Left lobe of liver (tissue), 2 donors: ENCODE data around the gene CDC42BPG. TPM values are rescaled to one million over a fixed set of nuclear protein-coding genes. Genes with fewer than 3 reads are reported as not detected.
"Not testable (repeated sequence)": the region's sequence is repeated elsewhere in the genome, so short reads cannot be mapped to it uniquely, and the experiment has no call there.

ENCODE experiments used
- ATAC-seq: fragments of 200-7000 bp; cut with Tn5 transposase; one replicate; pipeline ENCODE4 v1.9.1; 2020; ENCODE audit warnings: mild to moderate bottlenecking, moderate library complexity
- DNase-seq: peaks from one replicate; pipeline ENCODE4 v3.0.0-alpha.2; 2020; ENCODE audit warnings: low spot score
- total RNA-seq: library from RNA; stranded (reverse); gene quantifications from one replicate; pipeline ENCODE4 v1.2.1, GENCODE V29; 2021
- donor health status: DM: no; HTN: no; CAD: no; lungs with moderate emphysema.
- donor health status: DM: no; HTN: yes; CAD: no.

CDC42BPG gene
- total RNA-seq, 1 donor from 2014 or later, result 1.2 TPM

DNA sequence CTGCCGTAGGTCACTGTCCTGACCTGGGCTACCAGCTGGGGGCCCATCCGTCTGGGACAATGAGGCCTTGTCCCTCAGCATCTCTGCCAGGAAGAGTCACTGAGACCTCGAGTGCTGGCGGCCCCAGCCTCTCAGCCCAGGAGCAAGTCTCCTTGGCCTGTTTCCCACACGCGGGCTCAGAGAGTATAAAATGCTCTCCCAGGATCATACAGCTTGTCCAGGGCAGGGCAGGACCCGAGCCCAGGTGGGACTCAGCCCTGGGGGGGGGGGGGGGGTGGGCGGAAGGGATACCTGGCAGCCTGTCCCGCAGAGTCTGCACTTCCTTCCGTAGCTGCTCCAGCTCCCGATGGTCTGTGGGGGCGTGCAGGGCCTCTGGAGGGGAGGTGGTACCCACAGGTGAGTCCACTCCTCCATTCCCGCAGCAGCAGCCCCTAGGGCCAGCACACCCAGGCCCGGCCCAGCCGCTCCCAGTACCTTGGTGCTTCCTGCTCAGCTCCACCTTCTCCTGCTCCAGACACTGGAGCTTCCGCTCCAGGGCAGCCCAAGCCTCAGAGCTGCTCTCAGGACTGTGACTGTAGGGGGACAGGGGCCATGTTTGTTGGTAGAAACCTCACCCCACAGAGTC is 7.9 kb downstream of the CDC42BPG start:
- DNase-seq (no peak), ATAC-seq (no peak)

DNA sequence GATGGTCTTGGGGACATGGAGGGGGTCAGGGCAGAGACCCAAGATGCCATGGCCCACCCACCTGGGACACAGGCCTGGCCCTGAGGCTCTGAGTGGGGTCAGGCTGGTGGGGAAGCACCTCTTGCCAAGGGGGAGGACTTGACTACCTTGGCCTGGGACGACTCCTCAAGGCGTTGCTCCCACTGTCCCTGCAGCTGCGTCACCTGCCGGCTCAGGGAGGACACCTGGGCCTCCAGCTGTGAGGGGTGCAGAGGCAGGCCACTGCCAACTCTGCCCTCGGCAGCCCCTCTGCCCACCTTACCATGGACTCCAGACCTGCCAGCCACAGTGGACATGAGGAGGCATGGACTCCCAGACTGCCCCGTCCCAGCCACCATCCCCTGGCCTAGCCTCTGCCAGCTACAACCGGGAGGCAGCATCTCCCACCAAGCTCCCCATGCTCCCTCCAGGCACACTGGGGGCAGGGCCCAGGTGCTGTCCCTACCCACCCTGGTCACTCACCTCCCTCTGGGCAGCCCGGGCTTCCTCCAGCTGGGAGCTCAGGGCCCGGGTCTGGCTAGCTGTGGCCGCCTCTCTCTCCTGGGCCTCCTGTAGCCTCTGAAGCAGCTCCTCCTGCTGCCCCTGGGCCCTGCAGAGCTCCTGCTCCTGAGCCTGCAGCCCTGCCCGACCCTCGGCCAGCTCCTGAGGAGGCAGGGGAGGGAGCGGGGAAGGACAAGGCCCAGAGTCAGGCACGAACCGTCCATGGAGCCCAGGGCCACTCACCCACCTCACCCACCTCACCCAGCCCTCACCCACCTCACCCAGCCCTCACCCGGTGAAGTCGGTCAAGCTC is 8.6 kb downstream of the CDC42BPG start:
- ATAC-seq, result no peak

DNA sequence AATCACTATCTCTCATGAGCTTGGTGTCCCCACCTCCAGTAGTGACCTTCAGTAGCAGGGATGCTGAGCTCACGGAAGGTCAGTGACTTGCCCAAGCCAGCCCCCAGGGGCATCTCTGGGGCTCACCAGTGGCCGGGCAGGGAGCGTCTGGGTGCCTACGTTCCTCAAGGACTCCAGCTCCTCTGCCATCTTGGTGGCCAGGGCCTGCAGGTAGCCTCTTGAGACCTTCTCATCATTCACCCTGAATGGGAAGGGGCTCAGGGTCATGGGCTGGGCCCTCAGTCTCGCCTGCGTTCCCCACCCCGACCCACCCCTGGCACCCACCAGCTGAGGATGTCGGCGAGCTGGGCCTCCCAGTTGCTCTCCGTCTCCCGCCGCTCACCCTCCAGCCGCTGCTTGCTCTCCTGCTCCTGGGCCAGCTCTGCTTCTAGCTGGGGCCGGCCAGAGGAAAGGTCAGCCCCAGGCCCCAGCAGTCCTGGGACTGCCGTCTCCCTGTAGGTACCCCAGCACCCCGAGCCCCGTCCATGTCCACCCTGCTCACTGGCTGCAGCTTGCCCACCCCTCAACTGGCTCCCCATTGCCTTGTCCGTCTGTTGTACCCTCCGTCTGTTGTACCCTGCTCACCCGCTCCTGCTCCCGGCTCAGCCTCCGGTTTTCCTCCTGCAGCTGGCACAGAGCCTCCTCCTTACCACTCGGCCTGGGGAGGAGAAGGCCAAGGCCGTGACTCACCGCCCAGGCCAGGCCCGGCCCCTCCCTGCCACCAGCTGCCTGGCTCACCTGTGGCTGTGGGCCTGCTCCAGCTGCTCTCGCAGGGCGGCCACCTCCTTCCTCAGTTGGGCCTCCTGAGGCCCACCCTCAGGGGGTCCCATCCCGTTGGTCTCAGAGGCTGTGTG is 9.5 kb downstream of the CDC42BPG start:
- DNase-seq, result no peak
- no peak for ATAC-seq

More for the DNA sequence above, 8.6 kb downstream of the CDC42BPG start:
- no peak for DNase-seq

GRCh38 chr11:64834031-64834722 is 10.3 kb downstream of the CDC42BPG start:
- DNase-seq (no peak), ATAC-seq (no peak)

GRCh38 chr11:64833509-64833908 is 10.9 kb downstream of the CDC42BPG start:
- ATAC-seq, result no peak
- DNase-seq, result no peak

GRCh38 chr11:64833198-64833502 is 11.3 kb downstream of the CDC42BPG start:
- no peak for ATAC-seq
- no peak for DNase-seq

GRCh38 chr11:64832467-64833197 is 11.8 kb downstream of the CDC42BPG start:
- DNase-seq (no peak), ATAC-seq (no peak)

GRCh38 chr11:64831411-64831891 is 13.0 kb downstream of the CDC42BPG start:
- no peak for DNase-seq
- ATAC-seq, result no peak

GRCh38 chr11:64829536-64830251 is 14.8 kb downstream of the CDC42BPG start:
- no peak for DNase-seq
- no peak for ATAC-seq

- ATAC-seq (no peak), DNase-seq (no peak)
These were observed 17.0 kb downstream of the CDC42BPG start for GRCh38 chr11:64827451-64827839.

DNA sequence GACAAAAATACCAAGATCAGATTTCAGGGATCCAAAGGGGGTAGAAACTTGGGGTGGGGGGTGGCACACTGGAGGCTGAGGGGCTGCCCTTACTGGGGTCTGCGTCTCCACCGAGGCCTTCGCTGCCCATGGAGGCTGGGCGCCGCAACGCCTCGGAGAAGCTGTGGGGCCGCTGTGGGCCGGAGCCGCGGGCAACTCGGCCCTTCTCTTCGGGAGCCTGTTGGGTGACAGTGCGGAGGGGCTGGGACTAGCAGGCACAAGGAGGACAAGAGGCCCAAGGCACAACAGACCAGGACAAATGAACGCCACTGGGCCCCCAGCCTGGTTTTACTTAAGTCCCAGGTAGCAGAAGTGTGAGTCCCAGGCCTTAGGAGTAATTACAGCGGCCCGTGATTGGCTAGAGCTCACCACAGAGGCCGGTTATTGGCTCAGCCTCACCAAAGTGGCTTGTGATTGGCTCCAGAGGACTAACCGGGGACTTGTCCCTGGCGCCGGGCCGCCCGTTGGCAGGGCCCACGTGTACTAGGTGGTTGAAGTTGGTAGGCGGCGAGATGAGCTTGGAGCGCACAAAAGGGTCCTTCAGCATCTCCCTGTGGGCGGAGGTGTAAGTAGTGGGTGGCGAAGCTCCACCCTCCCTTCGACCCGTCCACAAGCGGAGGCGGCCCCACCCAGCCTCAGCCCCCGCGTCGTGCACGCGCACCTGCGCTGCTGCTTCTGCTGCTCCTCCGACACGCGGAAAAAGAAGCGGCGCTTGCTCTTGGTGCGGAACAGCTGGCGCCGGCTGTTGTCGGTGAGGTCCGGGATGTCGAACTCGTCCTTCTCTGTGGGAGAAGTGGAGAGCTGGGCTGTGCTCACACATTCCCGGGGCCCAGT is 17.6 kb downstream of the CDC42BPG start:
- no peak for ATAC-seq

GRCh38 chr11:64826062-64826461 is 18.4 kb downstream of the CDC42BPG start:
- ATAC-seq, result no peak

More for the DNA sequence above, 17.6 kb downstream of the CDC42BPG start:
- no peak for DNase-seq

GRCh38 chr11:64823568-64824119 is 20.8 kb downstream of the CDC42BPG start:
- DNase-seq (no peak), ATAC-seq (no peak)

More at GRCh38 chr11:64826062-64826461, 18.4 kb downstream of the CDC42BPG start:
- DNase-seq, result no peak

DNA sequence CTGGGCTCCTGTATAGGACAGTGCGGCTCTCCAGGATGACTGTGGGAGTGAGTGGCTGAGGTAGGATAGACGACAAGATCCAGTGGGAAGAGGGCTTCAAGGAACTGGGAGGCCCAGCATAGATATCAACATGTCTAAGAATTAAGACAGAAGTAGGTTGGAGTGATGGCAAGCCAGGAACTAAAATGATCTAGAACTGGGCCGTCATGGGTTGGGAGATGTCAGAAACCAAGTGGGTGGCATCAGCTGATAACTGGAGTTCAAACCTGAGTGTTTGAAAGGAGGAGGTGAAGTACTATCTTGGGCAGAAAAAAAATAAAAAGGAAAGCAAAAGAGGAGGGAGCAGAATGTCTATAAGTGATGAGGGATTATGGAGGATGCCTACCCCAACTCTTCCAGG is 27.0 kb downstream of the CDC42BPG start:
- no peak for DNase-seq
- ATAC-seq, result no peak

- not testable (repeated sequence) for DNase-seq
- peak; percentile 71 for ATAC-seq
These were observed 29.0 kb downstream of the CDC42BPG start for GRCh38 chr11:64815433-64815832.

- ATAC-seq (no peak), DNase-seq (no peak)
These were observed 29.7 kb downstream of the CDC42BPG start for GRCh38 chr11:64814712-64815187.

DNA sequence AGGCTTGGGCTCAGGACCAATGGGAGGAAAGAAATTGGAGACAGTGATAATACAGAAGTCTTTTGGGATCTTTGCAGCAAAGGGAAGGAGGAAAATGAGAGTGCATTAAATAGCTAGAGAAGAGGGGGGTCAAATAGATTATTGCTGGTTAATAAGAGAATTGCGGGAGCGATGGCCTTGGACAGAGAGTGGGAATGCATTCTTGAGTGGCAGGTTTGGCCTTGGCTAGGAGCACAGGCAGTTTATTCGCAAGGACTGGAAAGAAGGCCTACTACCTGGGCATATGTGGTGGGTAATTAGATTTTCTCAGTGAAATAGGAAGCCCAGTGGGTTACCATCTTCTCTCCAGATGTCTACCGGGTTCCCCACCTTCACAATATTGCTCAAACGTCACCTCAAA is 30.6 kb downstream of the CDC42BPG start:
- ATAC-seq (no peak), DNase-seq (no peak)

- ATAC-seq (peak; percentile 36), DNase-seq (no peak)
These were observed 33.6 kb downstream of the CDC42BPG start for GRCh38 chr11:64810891-64811272.
